ENCODE data around the gene LILRA6.

DNA sequence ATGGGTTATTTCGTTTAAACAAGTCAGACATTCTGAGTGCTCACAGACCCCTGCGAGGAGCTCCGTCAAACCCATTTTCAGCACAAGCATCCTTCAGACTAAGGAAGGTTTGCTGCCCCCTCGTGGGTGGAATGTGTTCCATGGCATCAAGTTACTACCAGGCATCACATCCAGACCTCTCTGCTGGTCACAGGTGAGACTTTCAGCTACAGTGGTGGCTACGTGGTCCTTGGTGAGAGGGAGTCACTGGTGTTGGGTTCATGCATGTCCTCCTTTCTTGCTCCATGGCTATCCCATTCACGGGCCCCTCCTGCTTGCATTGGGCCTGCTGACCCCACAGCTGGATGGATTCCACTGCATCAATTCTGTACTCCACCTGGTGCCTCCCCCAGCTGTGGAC, 23.5 kb upstream of the LILRA6 start:
- TF ChIP-seq POLR2A (IDR thresholded peaks at IDR 0.05; ENCODE audit: low read length) (no peak), GATA1 (IDR thresholded peaks at IDR 0.05; ENCODE audit: low read depth, low read length) (no peak)
